HG03460 (cell line): ENCODE results near the gene SLITRK3.
A peak's percentile ranks its signal among the peaks of the same experiment; 100 is the strongest.

Experiments used
- ATAC-seq: cut with Tn5 transposase; IDR thresholded peaks from one replicate; pipeline ENCODE4 v1.9.1; 2021; ENCODE audit not compliant: unreplicated experiment

The SLITRK3 gene, protein sequence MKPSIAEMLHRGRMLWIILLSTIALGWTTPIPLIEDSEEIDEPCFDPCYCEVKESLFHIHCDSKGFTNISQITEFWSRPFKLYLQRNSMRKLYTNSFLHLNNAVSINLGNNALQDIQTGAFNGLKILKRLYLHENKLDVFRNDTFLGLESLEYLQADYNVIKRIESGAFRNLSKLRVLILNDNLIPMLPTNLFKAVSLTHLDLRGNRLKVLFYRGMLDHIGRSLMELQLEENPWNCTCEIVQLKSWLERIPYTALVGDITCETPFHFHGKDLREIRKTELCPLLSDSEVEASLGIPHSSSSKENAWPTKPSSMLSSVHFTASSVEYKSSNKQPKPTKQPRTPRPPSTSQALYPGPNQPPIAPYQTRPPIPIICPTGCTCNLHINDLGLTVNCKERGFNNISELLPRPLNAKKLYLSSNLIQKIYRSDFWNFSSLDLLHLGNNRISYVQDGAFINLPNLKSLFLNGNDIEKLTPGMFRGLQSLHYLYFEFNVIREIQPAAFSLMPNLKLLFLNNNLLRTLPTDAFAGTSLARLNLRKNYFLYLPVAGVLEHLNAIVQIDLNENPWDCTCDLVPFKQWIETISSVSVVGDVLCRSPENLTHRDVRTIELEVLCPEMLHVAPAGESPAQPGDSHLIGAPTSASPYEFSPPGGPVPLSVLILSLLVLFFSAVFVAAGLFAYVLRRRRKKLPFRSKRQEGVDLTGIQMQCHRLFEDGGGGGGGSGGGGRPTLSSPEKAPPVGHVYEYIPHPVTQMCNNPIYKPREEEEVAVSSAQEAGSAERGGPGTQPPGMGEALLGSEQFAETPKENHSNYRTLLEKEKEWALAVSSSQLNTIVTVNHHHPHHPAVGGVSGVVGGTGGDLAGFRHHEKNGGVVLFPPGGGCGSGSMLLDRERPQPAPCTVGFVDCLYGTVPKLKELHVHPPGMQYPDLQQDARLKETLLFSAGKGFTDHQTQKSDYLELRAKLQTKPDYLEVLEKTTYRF

DNA sequence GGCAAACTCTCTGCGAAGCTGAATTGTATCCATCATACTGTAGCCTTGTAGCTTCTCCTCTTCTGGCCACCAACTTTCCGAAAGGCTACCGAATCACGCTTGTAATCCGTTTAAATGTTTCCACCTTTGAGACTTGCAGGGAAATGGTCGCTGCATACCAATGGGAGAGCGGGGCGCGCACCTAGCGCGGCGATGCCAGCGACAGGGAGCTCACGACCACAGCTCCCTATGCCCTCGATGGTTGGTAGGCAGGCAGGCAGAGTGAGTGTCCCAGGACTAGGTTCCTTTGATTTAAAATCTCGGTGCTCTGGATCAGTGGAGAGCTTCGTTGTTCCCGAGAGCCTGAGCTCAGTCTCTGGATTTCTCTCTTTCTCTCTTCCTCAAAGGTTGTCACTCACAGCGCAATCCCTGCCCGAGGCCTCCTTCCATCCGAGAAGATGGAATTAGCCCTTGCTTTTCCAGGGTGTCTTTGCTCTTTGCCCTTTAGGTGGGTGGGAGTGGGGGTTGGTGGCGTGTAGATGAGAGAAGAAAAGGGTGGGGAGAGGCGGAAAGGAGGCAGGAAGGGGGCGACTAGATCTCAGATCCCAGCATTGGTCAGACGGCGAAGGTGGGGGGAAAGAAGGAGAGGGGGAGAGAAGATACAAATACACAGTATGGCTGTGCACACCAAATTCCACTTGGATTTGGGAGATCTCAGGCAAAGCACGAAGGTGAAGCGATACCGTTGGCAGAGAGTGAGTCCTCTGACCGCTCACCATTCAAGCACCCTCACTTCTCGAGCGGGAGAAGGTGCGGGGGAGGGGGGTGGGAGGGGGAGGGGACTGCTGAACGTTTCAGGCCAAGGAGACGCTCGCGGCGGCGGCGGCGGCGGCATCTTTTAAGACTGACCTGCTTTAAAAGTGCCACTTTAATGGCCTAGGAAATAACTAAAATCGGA, at the start of gene SLITRK3:
Gene SLITRK3 (minus strand): TSS at position 745 of the 937 bp plus-strand sequence. CDS start 5,554 bp downstream, outside the sequence.
- ATAC-seq, result no peak

DNA sequence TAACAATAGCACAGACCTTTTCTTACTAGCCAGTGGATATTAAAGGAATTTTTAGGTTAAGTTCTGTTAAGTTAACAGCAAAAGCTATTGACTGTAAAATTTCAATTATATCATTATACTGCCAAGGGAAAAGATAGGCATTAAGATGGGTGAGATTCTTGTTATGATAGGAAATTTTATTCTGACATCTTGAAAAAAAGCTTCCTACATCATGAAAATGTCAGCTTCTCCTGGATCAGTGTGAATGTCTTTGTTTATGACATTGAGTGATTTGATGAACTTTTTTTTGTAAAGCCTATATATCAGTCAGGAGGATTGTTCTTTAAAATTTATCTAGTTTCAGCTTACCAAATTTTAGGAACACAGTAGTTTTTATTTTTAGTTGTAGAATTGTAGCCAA, 47.4 kb upstream of the SLITRK3 start:
- ATAC-seq, result no peak

DNA sequence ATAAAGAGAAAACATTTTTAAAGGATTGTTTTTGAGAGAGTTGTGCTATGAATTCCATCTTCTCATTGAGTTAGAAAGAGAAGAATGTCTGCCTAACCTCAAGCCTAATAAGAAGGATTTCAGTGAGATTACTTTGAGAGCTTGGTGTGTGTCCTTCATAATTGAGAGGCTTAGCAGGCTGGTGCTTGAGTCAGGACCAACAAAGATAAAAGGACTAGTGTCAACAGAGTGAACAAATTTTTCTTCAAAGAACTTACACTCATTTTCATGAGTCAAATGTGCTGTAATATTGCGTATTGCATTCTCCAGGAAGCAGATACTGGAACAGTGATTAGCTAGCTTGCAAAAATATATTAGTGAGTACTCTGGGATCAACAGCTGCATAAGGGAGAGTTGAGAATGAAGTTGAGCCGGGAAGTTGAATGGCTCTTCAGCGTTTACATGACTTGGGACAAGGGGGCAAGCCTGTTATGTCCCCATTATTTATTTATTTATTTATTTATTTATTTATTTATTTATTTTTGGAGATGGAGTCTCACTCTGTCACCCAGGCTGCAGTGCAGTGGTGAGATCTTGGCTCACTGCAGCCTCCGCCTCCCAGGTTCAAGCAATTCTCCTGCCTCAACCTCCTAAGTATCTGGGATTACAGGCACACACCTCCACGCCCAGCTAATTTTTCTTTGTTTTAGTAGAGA, 37.5 kb upstream of the SLITRK3 start:
- ATAC-seq, result no peak

DNA sequence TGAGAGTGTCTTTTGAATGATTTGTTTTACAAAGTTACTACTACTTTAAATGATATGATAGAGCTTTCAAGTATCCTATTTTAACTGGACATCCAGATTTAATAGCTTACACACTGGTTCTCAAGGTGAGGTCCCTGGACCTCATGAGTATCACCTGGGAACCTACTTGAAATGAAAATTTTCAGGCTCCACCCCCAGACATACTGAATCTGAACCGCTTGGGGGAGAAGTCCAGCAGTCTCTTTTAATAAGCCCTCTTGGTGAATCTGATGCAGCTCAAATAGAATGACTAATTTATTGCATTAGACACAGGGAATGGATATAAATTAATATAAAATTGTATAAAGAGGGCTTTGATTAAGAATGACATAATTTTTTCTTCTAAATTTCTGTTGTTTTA, 29.4 kb upstream of the SLITRK3 start:
- no peak for ATAC-seq

DNA sequence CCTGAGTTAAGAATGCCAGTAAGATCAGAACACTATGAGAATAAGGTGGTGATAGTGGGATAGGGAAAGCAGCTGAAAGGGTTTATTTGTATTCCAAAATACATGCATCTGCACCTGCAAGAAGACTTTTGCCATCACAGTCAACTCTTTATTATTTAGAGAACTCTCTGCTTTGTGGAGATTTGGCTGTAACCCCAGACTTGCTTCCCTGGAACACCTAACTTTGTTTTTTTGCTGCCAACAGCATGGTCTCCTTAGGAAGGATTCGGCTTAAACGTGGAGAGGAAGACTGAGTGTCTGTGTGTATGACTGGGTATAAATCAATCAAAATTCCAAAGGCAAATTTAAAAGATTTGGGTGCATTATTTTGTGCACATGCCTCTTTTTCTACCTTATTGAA, 21.6 kb upstream of the SLITRK3 start:
- ATAC-seq, result no peak

DNA sequence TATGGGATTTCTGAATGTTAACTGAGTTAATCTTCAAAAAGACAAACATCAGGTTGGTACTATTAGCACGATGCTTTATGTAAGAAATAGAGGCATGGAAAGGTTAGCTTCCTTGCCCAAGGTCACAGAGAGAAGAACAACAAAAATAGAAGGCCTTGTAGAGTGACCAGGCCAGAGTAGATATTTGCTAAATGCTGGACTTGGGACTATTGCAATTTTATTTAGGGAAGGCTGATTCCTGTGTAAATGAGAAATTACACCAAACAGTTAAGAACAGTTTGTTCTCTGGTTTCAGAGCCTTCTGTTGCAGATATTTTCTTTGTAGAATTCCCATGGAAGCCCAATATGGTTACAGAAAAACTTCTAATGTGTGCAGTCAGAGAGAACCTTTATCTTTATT, 16.4 kb upstream of the SLITRK3 start:
- ATAC-seq, result no peak

DNA sequence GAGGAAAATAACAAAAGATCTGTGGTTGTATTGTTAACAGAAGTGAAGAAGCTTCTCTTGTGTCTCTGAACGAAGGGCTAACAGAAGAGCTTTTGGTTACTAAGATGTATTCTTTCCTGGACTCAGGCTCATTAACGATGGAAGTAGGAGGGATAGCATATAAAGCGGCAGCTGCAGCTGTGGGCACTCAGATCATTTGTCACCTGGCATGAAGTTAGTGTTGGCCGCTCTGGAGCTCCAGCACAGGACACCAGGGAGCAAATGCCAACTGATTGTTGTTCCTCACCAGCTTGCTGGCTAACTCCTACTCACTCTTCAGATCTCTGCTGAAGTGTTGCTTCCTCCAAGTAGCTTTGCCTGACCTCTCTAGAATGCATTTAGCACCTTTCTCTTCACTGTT, 15.5 kb upstream of the SLITRK3 start:
- no peak for ATAC-seq

DNA sequence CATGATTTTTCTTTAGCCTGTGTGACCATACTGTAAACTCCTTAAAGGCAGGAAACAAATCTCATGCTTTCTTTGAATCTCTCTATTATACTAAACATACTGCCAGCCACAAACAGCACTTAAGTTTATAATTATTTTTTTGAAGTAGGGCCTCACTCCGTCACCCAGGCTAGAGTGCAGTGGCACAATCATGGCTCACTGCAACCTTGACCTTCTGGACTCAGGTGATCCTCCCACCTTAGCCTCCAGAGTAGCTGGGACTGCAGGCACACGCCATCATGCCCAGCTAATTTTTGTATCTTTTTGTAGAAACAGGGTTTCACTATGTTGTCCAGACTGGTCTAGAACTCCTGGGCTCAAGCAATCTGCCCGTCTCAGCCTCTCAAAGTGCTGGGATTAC, 14.5 kb upstream of the SLITRK3 start:
- no peak for ATAC-seq

DNA sequence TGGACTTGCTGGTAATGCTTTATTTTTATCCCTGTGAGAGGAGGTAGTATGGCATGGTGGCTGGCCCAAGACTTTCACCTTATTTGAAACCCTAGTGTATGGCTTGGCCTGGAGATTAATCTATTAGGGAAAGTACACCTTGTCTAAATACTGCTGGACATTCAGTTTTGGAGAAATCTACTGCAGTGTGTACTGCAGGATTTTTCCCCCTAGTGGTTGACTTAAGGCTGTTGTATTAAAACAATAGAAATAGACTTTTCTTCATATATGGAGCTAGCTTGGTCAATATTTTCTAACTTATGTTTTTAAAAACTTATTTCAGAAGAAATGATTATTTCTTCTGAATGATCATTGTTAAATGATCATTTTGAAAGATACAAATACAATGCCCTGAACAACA, 13.9 kb upstream of the SLITRK3 start:
- ATAC-seq, result no peak

DNA sequence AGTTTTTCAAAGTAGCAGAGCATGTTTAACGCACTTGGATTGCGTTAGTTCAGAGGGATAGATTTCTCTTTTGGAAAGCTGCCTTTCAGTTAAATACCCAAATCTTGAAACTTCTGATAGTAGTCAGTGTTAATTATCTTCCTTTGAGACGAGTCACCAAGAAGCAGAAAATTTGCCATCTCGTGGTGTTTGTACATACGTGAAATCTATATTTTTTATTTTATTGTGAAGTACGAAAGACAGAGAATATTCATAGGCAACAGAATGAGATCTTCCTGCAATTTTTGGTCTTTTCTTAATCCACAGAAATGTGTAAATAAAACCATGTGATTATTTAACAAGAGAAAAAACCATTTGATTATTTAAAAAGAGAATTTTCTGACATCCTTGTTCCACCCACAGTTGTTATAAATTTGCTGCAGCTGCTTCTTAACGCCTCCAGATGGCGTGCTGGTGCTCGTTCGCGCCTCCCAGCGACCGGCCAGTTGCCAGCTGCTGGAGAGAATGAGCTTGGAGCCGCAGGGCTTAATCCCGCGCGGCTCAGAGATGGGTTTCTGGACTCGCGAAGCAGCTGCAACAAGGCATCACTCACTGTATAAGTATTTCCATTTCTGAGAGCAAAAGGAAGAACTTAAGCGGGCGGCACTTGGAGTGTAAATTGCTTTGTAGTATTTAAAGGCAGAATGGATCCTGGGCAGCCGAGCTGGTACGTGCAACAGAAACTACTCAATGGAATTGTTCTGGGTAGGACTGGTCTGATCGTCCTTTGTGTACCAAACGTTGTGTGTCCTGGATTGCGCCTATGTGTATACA, 10.5 kb upstream of the SLITRK3 start:
- peak; percentile 98 for ATAC-seq

DNA sequence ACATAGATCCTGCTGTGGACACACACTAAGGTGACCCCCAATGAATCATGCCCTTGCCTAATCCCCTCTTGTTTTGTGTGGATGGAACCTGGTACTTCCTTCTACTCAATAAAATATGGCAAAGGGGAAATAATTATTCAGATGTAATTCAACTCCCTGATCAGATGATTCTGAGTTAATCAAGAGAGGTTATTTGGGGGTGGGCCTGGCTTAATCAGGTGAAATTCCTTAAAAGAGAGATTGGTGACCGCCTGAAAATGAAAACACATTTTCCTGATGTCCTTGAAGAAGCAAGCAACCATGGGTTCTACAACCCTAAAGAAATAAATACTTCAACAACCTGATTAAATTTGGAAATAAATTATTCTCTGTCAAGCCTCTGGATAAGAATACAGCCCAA, 8.3 kb upstream of the SLITRK3 start:
- no peak for ATAC-seq

DNA sequence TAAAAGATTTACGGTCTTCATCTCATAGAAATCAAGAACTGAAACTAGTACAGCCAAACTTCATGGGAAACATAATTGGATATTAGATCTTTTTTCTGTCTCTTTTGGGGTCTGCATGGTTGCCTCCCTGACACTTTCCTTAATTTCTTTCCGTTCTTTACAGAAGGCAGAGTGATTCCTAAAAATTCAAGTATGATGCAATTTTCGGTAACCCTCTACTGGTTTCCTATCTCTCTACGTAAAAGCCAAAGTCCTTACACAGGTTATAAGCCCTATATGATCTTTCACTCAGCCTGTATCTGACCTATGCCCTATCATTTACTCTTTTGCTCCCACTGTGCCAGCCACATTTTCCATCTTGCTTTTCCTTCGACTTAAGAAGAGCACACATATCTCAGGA, 6.8 kb upstream of the SLITRK3 start:
- no peak for ATAC-seq

DNA sequence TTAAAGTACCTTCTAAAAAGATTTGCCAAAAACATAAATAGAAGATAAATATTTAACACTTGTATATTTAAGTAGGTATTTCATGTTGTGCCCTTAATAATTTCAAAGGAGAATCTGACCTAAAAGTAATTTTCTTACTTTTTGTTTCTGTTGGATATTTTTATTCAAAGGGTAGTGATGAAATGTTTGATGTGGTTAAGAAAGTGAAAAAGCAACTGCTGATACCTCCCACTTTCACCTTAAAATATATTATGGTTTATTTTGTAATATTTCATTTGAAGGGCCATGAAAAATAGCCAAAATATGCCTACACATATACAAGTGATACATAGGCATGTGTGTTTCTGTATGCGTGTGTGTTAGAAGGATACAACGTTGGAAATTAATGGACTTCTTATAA, 5.8 kb upstream of the SLITRK3 start:
- ATAC-seq, result no peak

DNA sequence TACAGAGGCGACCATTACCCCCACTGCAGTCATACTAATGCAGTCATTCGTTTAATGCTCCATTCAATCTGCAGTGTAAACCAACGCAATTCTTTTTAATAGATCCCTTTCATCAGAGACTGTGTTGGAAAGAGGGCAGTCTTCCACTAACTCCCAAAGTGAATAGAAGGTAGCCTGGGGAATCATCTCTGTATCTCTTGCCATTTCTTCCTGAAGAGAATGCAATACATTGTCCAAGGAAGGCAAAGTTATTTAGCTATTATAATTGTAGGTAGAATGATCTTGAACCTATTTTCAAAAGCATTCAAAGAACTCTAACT, 1.3 kb upstream of the SLITRK3 start:
- ATAC-seq, result no peak

DNA sequence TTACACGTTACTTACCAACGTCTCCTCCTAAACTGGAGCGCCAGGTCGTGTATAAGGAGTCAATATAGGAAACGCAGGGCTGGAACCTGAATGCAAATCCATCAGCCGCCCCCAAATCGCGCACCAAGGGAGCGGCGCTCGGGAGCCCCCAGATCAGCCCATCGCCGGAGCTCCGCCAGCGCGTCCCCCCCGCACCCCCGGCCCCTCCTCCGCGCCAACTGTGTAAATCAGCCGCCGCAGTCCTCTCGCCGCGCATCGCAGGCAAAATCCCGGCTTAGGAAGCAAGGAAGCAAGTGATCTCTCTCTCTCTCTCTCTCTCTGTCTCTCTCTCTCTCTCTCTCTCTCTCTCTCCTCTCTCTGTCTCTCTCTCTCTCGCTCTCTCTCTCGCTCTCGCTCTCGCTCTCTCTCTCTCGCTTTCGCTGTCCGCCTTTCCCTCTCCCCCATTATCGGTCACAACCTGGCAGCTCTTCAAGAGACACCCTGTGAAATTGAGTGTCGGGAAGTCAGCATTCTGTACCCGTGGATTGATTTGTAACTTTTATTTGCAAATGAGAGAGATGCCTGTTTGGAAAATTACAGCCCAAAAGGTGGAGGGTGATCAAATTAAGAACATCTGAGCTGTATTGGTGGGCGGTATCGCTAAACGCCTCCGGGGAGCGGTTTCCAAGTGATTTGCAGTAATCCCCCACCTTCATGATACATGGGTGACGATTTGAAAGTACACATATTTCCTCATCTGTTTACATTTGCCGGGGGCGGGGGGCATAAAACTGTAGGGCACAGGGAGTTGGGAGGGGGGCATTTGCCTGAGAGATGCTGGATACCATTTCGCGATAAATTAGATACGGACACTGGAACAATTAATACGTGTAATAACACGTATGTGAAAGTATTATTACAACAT, 645 bp upstream of the SLITRK3 start:
- no peak for ATAC-seq

DNA sequence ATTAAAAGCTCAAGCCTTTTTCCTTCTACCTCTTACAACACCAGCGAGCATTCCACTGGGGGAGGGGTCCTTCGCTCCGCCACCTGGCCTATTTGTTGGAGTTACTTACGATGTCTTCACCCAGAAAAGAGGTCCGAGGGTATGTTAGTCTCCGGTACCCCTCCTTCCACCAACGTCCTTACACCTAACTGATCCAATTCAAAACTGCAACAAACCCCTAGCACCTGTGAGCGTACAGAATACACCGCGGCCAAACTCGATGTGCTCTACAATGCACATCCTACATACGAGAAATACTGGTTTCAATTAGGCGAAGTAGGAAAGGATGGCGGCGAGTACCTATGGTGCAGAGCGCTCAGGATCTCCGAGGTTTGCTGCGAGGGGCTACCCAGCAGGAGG, 944 bp downstream of the SLITRK3 start:
- ATAC-seq, result no peak

DNA sequence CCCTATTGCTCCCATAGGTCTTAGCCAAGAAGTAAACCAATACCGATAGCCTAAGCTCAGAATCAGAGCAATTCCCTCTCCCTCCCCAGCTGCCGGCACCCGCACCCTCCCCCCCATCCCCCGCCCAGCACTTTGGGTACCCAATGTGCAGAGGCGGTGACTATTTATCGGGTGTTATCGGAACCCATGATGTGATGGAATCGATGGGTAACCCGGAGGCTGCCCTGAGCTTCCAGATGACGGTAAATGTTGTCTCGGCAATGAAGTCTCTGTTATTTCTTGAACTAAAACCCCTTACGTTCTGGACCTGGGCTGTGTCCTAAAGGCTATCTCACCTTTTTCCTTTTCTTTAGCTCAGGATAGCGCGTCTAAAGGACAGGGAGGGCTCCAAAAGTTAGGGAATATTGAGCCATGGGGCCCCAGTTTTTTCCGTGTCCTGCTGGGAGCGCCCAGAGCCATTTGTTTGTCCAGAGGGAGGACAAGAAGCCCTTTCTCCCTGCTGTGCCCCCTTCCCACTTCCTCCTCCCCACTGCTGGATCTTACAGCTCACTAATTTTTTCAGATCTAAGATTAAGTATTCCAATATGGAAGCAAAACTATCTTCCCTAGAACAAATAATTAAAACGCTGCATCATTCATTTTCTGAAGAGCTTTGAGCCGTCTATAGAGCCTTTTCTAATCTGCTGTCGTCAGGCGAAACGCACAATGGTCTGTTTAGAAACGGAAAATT, 1.5 kb downstream of the SLITRK3 start:
- ATAC-seq, result no peak
